IPS DF 4.7 (cell line): ENCODE measurements around the gene PKHD1.
"Not testable (repeated sequence)": the region's sequence is repeated elsewhere in the genome, so short reads cannot be mapped to it uniquely, and the experiment has no call there.

Experiments
- DNase-seq: peaks from one replicate; pipeline ENCODE4 v3.0.0-alpha.2; 2013; ENCODE audit warnings: low spot score; ENCODE audit errors: extremely low read depth

PKHD1 gene

DNA sequence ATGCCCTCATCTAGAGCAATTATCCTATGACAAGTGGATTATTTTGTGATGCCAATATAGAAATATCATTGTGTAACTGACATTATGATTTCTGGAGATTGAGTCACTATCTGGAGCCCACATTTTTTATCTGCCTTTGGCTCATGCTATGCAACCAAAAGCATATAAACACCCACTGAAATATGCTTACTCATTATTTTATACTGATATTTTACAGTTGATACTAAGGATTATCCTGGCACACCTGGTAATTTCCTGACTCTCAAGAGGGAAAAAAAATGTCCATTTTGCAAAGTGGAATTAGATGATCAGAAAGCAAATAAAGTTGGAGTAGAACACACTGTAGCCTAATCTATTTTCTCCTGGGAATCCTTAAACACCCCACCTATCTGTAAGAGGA is 154.5 kb downstream of the PKHD1 start:
- DNase-seq = no peak

DNA sequence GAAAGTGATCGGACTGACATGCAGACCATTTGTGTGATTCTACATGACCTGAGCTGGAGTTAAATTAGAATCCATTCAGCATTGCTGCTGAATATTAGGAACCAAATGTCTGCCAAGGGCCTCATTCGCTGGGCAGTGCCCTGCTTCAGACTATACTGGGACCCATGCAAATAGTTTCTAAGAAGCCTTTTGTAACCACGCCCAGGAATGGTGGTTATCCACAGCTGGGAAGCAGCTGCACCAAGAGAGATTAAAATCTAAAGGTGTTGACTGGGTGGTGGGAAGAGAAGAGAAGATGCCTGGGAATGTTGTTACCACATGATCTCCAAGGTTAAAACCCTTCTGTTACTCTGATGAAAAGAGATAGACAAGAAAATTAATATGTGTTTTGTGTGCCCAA is 156.8 kb downstream of the PKHD1 start:
- no peak for DNase-seq

DNA sequence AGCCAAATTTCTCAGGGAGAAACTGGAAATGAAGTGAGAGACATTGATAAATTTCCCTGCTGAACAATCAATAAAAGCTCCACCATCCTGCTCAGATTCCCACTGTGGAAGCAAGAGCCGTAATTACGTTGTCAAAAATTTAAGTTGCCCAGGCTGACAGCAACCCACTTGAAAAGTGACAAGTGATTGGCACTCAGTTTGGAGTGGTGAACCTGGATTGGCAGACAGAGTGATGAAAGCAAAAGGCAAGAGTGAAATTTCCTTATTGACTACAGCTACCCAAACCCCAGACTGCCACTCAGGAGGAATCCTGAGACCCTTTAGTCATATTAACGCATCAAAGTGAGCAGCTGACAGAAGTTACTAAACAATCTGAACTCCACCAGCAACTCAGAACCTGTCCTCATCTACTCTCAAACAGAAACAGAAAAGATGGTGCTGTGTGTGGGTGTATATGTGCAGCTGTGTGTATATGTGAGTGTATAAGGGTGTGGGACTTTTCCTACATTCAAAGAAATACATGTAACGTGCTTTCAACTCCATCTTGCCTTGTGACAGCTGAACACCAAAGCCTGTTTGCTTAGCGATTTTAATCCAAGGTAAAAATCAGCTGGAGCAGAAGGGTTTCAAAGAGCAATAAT is 157.4 kb downstream of the PKHD1 start:
- DNase-seq = no peak

DNA sequence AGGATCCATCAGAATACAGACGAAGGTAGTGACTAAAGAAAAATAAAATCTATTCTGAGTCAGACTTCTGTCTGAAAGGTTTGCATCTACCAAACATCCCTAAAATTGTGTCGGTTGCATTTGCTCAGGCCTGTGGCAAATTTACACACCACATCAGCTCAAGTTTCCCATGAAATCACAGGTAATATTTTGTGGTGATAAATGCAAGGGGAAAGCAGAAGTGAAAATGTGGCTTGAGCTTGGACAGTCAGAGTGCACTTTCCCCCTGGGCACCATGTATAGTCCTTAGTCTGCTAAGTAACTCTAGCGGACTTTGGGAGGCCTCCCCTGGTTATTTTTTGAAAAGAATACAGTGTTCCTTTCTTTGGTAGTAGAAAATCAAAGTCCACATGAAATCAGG is 159.1 kb downstream of the PKHD1 start:
- no peak for DNase-seq

DNA sequence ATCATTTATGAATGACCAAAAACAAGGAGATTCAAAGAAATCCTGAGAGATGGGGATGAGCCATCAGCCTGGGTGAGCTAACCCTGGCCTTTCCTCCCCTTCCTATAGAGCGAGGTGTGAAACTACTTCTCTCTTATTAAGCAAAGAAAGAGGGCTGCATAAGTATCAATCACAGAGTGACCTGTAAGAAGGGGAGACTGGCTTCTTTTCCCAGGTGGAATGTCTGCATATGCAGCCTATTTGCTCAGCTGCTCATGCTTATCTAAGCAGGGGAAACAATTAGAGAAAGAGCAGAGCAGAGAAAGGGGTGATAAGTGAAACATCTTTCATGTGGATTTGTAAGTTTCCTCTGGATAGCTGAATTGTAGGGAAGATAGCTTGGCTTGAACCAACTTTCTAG is 160.0 kb downstream of the PKHD1 start:
- DNase-seq = no peak

DNA sequence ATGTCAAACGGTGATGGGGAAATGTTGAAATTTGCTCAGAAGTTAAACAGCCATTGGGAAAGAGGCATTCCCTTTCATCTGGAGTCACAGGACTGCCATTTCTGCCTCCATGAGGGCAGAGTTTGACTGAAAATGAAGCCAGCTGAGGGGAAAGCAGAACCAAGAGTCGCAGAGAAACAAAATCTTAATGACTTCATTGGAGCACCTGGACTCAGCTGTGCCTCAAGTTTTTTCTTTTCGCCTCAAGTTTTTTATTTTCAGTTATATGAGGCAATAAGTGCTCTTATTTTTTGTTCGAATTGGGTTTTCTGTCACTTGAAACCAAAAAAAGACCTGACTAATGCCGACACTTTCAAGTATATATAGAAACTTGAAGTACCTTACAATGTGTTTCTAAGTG is 161.3 kb downstream of the PKHD1 start:
- DNase-seq = no peak

DNA sequence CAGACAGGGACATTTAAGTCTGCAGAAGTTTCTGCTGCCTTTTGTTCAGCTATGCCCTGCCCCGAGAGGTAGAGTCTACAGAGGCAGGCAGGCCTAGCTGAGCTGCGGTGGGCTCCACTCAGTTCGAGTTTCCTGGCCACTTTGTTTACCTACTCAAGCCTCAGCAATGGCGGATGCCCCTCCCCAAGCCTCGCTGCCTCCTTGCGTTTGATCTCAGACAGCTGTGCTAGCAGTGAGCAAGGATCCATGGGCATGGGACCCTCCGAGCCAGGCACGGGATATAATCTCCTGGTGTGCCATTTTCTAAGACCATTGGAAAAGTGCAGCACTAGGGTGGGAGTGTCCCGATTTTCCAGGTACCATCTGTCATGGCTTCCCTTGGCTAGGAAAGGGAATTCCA is 164.9 kb downstream of the PKHD1 start:
- not testable (repeated sequence) for DNase-seq

DNA sequence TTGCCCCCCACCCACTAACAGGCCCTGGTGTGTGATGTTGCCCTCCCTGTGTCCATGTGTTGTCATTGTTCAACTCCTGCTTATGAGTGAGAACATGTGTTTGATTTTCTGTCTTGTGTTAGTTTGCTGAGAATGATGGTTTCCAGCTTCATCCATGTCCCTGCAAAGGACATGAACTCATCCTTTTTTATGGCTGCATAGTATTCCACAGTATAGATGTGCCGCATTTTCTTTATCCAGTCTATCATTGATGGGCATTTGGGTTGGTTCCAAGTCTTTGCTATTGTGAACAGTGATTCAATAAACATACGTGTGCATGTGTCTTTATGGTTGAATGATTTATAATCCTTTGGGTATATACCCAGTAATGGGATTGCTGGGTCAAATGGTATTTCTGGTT is 169.1 kb downstream of the PKHD1 start:
- not testable (repeated sequence) for DNase-seq

DNA sequence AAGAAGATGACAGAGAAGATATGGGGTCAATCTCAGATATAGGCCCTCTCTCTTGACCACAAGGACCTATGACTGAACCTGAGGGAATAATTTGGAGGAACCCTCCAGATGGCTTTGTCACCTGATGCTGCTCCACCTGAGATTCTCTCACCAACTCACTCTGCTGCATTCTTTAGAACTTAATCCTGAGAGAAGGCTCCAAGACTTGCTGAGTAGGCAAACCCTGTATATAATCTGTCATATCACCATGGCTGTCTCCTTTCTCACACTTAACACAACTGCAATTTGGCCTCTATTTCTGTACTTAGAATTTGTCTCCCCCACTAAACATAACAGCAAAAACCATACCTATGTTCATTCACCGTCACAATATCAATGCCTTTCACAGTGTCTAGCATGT is 172.3 kb downstream of the PKHD1 start:
- DNase-seq = no peak

DNA sequence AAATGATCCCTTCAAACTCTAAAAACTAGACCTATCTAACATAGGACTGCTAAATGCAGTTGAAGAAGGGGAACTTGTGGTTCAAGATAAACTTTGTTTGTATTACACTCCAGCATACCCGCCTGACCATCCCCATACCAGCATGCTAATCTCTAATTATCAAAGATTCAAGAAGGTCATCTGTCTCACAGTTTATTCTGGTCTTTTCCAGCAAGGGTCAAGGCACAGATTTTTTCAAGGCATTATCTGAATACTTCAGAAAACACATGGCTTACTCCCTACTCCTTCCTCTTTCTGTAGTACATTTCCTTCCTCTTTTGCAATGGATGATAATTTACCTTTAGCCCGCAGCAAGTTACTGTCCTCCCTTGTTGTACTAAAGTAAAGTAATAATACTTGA is 174.1 kb downstream of the PKHD1 start:
- no peak for DNase-seq

DNA sequence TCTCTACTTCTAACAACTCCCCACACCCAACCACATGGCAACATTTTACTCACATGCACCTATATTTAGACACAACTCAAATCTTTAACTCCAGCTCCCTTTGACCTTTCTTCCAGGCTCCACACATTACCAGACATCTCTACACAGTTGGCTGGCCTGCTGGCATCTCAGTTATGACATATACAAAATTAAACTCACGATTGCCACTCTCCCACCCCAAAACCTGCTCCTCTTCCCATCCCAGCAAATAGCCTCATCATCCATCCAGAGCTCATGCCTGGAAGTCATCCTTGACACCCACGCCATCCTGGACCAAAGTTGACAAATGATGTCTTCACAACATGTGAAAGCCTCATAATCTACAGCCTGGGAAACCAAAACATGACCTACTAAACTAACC is 176.6 kb downstream of the PKHD1 start:
- DNase-seq = no peak

DNA sequence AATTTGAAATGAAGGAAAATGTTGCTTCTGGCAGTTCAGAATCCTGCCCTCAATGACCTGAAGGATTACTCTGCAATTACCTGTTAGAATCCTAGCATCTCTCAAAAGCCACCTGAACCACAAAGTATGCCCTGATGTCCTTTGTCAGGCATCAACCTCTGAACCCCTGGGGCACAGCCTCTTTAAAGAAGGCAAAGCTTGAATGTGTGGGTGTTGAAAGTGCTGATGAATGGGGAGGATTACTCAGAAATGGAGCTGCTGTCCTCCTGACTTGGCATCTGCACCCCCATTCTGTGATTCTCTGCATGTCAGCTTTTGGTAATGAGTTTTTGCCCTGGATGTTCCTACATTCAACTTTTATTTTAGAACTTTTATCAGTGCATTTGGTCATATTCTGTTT is 179.2 kb downstream of the PKHD1 start:
- DNase-seq = no peak

DNA sequence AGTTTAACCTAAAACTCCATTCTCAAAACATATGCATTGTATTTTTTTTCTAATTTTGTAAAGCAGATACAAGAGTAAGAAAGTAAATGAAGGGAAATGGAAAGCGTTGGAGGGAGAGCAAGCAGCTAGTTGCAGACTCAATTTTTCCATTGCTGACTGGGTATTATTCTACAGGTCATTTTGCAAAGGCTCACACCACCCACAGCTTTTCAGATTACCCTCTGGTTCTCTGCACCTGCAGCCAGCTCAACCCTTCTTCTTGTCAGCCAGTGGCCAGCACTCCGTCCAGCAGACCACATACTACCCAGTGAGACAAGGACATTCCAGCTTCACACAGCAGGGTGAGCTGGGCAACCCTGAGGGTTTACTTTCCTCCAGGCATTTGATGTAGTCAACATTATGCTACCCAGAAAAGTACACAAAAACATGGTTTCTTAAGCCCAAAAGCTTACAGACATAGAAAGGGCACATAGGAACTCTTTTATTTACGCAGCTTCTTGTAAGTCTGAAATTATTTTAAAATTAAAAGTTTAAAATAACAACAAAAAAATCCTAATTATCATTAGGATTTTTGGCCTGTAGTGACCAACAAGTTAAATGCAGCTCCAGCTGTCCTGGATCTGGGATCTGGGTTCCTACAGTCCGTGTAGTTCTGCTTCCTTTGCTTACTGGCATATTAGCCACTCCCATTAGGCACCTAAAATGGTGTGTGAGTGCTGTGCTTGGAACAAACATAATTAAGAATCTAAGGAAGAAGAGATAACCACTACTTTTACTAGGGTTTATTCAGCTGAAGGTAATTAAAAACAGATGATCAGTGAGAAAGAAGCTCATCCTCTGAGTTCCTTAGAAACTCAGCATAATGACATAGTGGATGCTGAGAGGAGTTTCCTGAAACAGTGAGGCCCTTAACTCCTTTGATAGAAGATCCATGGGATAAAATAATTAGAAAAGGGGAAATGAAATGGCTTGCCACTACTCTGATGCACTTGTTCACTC is 185.3 kb downstream of the PKHD1 start:
- no peak for DNase-seq

DNA sequence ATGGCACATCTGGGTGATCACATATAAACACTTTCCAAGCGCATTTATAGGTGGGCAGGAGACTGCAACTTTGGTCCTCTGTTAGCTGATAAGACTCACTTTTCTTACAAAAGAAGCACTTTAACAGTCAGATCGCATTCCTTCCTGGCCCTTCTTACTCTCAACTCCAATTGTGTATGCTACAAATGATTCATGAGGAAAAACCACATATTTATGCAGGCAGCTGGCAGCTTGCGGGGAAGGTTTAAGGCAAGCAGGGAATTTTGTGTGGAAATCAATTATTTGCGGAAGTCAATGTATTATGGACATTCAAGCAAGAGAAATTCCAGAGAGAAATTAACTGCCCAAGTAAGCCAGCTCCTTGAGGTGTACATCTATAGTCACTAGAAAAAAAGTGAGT is 194.0 kb downstream of the PKHD1 start:
- DNase-seq = no peak

DNA sequence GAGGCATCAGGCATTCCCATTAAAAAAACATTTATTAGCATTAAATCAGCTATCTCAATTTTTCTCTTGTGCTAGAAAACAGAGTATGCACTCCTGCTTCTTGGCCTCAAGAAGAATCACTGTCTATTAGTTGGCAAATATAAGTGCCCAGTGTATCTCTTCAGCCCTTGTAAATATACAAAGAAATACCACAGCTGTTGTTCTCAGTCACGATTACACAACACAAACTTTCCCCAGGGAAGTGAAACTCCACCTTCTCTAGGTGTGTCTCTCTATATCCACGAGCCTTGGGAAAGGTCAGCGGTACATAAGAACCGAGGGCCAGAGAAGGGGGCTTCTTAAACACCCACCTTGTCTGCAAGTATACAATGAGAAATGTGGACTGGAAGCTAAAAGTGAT is 194.7 kb downstream of the PKHD1 start:
- no peak for DNase-seq

DNA sequence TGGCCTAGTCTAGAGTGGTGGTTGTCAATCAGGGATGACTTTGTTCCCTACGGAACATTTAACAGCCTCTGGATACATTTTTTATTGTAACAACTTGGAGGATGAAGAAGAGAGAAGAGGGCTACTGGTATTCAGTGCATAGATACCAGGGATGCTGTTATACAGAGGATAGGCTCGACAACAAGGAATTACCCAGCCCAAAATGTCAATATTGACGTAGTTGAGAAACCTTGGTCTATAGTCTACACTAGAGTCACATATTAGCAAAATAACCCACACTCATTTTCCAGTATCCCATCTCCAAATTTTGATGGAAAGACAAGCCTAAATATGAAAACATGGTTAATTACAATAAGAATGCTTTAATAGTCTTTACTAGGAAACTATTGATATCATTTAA is 195.1 kb downstream of the PKHD1 start:
- DNase-seq = no peak

DNA sequence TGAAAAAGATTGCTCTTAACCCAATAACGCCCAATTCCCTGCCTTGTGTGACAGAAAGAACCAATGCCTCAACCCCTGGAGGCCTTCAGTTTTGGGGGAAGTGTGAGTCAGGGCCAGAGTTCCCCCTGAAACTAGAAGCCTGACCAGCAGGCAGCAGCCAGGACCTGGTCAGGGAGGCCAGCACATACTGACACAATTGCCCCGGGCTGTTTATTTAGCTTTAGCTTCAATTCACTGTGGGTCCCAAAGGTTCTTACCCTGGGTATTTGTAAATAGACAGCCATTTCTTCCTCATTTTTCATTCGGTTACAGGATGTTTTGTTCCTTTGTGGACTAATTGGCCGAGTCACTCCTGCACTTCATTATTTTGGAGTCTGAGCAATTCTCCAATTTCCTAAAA is 195.6 kb downstream of the PKHD1 start:
- DNase-seq = no peak

DNA sequence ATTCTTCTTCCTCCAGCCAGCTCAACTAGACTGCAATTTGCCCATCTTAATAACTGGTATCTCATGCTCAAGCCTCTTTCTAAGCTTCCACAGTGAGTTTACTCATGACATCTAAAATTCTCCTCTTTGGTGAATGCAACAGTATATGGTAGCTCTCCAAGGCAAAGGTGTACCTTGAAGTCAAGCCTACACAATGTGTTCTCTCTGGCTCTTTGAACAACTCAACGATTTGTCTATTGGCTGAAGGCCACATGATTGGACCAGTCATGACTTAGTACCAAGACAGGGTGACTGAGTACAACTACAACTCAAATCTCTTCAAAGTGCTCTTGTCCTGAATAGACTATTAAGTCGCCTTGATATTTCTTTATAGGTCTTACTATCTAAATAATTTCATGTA is 199.6 kb downstream of the PKHD1 start:
- DNase-seq = no peak

DNA sequence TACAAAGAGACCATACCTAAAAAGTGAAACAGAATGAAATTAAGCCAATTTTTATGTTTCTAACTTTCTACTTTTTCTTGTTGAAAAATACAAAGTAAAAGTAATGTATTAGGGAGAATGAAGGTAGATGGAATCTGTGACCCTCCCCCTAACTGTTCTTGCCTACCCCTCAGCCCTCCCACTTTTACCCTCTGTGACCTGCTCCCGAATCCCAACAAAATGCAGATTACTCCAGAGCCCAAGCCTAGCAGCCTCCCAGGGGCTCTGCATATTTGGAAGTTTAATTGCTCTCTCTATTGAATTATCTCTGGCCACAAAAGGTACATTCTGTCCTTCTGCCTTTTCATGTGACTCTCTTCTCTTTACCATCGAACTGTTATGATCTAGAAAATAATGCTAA is 201.5 kb downstream of the PKHD1 start:
- DNase-seq = no peak

DNA sequence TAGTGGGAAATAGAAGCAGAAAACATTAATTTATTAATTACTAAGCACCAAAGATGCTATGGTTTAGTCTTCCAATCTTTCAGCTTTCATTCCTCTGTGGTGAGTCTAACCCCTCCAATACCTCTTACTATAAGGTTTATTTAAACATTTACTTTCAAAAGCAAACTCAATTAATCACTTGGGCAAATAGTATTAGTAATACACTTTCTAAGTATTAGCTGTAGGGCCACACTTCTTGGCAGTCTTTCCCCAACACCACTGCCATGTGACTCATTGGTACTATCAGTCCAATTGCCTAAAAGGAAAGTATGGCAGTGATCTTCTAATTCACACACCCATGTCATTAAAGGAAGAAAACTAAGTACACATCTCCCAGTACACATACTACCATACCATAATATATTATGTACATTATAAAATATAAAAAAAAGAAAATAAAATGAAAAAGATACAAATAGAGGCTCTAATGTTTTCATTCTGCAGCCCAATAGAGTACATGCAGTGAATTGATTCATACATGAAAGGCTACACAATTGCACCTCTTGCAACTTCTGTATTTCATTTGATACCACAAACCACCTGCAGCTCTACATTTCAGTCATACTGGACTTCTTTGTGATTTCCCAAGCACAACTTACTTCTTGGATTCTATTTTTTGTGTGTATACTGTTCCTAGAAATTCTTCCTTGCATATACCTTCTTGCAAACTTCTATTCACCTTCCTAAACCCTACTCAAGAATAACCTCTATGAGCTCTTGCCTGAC is 218.6 kb downstream of the PKHD1 start:
- no peak for DNase-seq

DNA sequence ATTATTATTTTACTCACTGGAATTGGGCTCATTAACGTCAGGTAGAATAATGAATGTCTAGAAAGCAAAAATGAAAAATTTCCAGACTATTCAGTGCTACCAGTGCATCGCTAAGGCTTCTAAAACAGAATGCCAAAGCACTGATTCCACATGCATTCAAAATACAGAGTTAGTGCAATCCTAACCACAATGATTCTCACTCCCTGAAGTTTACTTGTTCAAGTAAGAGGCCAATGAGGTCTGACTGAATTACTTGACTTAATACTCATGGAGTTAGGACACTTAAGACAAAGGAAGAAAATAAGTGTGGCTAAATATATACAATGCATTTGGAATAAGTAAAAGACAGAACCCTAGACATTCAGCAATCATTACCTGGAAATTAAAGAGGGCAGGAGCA is 220.5 kb downstream of the PKHD1 start:
- no peak for DNase-seq

DNA sequence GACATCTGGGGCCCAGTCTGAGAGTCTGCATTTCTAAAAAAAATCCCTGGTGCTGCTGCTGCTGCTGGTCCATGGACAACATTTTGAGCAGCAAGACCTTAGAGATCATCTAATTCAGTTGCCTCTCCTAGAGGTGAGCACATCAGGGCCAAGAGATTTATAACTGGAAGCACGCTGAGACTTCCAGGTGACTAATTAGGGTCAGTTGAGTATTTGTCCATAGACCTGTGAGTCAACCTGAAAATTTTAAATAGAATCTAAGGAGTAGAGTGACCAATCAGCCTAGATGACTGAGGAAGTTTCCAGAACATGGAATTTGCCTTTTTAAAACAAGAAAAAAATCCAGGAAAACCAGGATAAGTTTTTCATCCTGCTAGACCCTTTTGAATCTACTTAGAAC is 221.4 kb downstream of the PKHD1 start:
- DNase-seq = no peak
